AG04449 (cell line): ENCODE results near the gene ITGB3BP.
"Not testable (repeated sequence)": the region's sequence is repeated elsewhere in the genome, so short reads cannot be mapped to it uniquely, and the experiment has no call there.

Experiments used
- CTCF ChIA-PET: fragments of 350-600 bp; formaldehyde crosslinking; extraction: SDS; loops from one replicate; lab custom pipeline; 2021; ENCODE audit warnings: antibody characterized with exemption; lab: Yijun Ruan, JAX
- POLR2A ChIA-PET: fragments of 400-600, 350-600 bp; formaldehyde crosslinking; extraction: SDS; loops from one replicate; lab custom pipeline; 2020; ENCODE audit warnings: antibody characterized with exemption, inconsistent platforms; lab: Yijun Ruan, JAX
- DNase-seq: peaks from one replicate; pipeline ENCODE4 v3.0.0-alpha.2; 2010; ENCODE audit warnings: low read depth, low spot score
- H3K4me3 ChIP-seq: 2 replicates; pipeline ENCODE4 v1.5.1; 2011; ENCODE audit warnings: low read depth, mild to moderate bottlenecking, control low read depth, low read length
- CTCF ChIP-seq: IDR thresholded peaks from one replicate; pipeline ENCODE4 v1.5.1; 2011; ENCODE audit warnings: mild to moderate bottlenecking, moderate library complexity, low read length, control low read depth, inconsistent platforms; ENCODE audit not compliant: insufficient read depth; ENCODE audit errors: missing control alignments

Gene ITGB3BP

GRCh38 chr1:63498106-63498505, 24.9 kb downstream of the ITGB3BP start:
- TF ChIP-seq CTCF: no peak
- ChIA-PET POLR2A (no interaction called here), CTCF (no interaction called here)
- DNase-seq: no peak
- no peak overlapping the region for H3K4me3 ChIP-seq

- DNase-seq: no peak
- H3K4me3 ChIP-seq: no peak overlapping the region
- ChIA-PET CTCF (no interaction called here), POLR2A (no interaction called here)
- TF ChIP-seq CTCF: no peak
These were observed 25.4 kb downstream of the ITGB3BP start for GRCh38 chr1:63497577-63497976.

GRCh38 chr1:63487336-63488065, 35.5 kb downstream of the ITGB3BP start:
- ChIA-PET POLR2A (no interaction called here), CTCF (no interaction called here)
- DNase-seq: no peak
- no peak for TF ChIP-seq CTCF
- H3K4me3 ChIP-seq: no peak overlapping the region

GRCh38 chr1:63486629-63487028, 36.4 kb downstream of the ITGB3BP start:
- CTCF ChIA-PET: no interaction called here
- no peak overlapping the region for H3K4me3 ChIP-seq
- no peak for TF ChIP-seq CTCF
- DNase-seq: no peak
- POLR2A ChIA-PET: no interaction called here

- ChIA-PET CTCF (no interaction called here), POLR2A (no interaction called here)
- TF ChIP-seq CTCF: no peak
- H3K4me3 ChIP-seq: no peak overlapping the region
- no peak for DNase-seq
These were observed 43.0 kb downstream of the ITGB3BP start for GRCh38 chr1:63480057-63480456.

DNA sequence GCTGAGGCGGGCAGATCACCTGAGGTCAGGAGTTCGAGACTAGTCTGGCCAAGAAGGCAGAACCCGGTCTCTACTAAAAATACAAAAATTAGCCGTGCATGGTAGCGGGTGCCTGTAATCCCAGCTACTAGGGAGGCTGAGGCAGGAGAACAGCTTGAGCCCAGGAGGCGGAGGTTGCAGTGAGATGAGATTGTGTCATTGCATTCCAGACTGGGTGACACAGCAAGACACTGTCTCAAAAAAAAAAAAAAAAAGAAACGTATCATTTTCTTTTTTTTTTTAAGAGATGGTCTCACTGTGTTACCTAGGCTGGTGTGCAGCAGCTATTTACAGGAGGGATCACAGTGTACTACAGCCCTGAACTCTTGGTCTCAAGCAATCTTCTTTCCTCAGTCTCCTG, 47.3 kb downstream of the ITGB3BP start:
- H3K4me3 ChIP-seq: no peak overlapping the region
- CTCF ChIA-PET: interaction anchor here (1.1 kb wide), 1 partner anchor 9 kb away, joined by 3 read pairs; no protein-coding TSS in a partner anchor
- no peak for TF ChIP-seq CTCF
- no peak for DNase-seq
- POLR2A ChIA-PET: interaction anchor here (0.6 kb wide), 1 partner anchor 156 kb away, joined by 3 read pairs; no protein-coding TSS in a partner anchor

GRCh38 chr1:63468683-63469082, 54.3 kb downstream of the ITGB3BP start:
- H3K4me3 ChIP-seq, POLR2A ChIA-PET, DNase-seq, CTCF ChIA-PET: not testable (repeated sequence)
